MM.1S (cell line): ENCODE results near the gene RFFL.

Source experiments
- CTCF ChIP-seq: fragments of 300-600 bp; sonication (generic); IDR thresholded peaks from 2 replicates; pipeline ENCODE4 v1.5.1; 2016; ENCODE audit warnings: antibody characterized with exemption, low read length, mixed read lengths
- EZH2 ChIP-seq: fragments of 300-600 bp; sonication (generic); optimal IDR thresholded peaks from 2 replicates; pipeline ENCODE3; 2017; ENCODE audit warnings: low read depth, mild to moderate bottlenecking, antibody characterized with exemption, low read length, mixed read lengths

GRCh38 chr17:35068249-35068648 is 4.7 kb upstream of the RFFL start:
- no peak for TF ChIP-seq CTCF
- TF ChIP-seq EZH2, result no peak
